UCSD-AML1 (cell line): ENCODE data around the gene SPATA31C2.
"Not testable (repeated sequence)": the region's sequence is repeated elsewhere in the genome, so short reads cannot be mapped to it uniquely, and the experiment has no call there.

Experiments
- DNase-seq: peaks from one replicate; lab custom pipeline; 2025; ENCODE audit not compliant: unreplicated experiment; lab: John Stamatoyannopoulos, UW

SPATA31C2 gene

DNA sequence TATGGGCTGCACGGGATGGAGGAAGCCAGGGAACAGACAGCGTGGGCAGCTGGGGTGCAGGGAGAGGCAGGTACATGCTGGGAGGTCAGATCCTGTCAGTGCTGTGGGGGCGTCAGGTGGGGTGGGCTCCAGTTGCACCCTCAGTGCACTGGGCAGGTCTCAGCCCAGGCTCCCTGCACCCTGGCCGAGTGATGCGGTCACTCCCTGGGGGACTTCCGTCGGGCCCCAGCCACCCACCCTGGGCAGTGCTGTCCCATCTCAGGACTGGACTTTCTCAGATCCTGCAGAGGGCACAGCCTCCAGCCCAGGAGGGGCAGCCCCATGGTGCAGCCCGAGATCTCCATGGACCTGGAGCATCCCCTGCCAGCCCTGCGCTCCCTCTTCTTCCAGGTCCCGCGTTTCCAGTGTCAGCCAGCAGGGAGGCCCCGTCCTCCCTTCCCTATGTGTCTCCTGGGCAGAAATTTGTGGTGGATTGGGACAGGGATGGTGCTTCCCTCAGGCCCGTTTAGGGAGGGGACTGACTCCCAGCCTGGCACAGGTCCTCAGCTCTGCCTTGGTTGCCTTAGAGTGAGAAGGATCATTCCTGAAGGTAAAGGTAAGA, 10.5 kb downstream of the SPATA31C2 start:
- DNase-seq = not testable (repeated sequence)

DNA sequence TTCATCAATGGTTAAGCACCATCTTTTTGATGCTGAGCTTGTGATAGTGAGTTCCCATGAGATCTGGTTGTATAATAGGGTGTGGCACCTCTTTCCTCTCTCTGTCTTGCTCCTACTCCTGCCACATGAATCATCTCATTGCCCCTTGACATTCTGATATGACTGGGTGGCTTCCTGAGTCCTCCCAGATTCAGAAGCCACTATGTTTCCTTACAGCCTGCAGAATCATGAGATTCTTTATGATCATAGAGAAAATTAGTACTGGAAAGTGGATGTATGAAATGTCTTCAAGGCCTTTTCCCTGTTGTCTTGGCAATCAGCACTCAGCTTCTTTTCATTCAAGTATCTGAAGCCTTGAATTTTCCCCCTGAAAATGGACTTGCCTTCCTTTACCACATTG, 14.9 kb downstream of the SPATA31C2 start:
- not testable (repeated sequence) for DNase-seq

DNA sequence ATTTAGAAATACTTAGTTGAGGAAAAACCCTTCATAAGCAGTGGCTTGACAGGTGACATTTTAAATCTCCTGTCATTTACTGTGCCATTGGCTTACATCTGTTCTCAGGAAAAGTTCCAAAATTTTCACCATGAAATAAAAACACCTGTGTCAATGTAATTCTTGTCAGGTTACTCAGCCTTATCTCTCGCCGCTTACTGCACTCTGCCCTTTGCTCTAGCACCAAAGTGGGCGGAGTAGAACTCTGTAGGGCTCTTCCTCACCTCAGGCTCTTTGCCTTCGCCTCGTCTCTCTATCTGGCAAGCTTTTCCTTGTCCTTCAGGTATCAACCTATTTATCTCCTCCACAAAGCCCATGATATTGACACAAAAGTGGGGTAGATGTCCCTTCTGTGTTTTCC, 20.2 kb downstream of the SPATA31C2 start:
- not testable (repeated sequence) for DNase-seq

DNA sequence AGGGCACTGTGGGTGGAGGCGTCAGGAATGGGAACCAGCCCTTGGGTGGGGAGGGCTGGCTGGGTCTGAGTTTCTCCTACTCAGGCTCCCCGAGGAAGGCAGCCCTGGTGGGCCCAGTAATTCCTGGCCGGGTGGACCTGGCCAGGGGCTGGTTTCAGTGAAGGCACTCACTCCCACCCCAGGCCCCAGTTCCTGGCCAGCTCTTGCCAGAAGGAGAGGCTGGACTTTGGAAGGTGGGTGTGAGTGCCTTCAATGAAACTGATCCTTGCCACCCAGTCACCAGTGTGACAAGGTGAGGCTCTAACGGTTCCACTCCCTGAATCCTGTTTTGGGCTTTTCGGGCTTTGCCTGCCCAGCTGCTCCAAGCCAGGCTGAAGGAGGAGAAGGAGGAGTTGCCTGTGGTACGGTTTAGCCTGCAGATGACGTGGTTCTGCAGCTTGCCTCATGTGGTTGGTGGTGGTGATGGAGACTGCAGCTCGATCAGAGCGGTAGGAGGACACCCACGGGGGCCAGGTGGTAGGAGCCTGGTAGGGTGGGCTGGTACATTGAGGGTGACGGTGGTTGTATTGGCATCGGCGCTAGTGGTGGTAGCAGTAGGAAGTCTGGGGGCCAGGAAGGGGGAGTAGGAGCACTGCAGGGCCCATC, 23.2 kb downstream of the SPATA31C2 start:
- DNase-seq = not testable (repeated sequence)

DNA sequence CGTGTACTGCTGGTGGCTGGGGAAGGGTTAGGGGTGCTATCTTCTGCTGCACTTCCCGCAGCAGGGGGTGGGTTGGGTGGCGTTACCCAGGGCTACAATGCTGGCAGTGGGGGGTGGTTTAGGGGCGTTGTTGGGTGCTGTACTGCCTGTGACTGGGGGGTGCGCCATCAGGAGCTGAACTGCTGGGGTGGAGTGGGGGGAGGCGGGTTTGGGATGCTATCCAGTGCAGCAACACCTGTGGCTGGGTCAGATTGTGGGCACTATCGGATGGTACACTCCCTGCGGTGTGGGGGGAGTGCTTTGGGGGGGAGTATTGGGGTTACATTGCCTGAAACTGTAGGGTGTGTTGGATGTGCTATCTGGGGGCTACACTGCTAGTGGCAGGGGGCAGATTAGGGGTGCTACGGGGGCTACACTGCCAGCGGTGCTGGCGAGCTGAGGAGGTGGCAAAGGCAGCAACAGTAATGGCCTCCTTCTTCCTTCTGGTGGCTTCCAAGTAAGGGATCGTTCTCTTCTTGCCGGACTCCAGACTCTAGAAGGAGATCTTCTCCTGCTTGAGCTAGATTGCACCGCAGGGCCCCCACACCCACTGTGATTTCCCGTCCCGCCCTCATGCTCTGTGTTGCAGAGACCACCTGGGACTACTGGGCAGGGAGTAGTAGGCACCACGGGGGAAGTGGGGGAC, 23.9 kb downstream of the SPATA31C2 start:
- not testable (repeated sequence) for DNase-seq

DNA sequence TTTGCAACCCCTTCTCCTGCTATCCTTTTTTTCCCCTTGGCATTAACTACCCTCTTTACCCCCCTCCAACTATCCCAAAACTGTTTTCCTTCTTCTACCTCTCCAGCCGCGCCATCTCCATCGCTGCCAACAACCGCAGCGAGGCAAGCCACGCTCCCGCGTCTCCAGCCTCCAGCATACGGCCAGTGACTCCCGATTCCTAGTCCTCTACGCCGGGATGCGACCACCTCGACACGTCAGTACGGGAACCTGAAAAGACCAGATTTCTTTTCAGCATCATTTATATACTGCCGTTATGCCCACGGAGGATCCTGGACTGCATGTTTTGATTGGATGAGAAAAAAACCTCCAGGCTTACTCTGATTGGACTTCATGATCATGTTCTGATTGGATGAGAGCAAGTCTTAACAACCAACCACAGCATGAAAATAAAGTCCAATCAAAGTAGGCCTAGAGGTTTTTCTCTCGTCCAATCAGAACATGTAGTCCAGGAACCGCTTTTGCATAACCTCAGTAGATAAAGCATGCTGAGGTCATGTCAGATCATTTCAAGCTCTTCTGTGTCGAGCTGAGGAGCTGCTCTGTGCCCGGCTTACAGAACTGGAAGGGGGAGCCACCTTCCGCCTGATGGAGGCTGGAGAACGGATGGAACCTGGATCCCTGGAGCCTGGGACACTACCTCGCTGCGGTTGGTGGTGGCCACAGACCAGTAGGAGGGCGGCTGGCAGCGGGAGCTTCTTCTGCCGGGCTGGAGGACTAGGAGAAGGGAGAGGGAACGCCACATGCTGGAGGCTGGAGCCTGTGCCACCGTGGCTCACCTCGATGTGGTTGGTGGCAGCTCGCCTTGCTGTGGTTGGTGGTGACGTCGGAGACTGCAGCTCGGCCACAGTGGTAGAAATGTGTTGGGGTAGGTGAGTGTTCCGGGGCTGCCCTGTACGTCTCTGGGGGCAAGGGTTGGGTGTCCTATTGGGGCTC, 24.8 kb downstream of the SPATA31C2 start:
- not testable (repeated sequence) for DNase-seq

DNA sequence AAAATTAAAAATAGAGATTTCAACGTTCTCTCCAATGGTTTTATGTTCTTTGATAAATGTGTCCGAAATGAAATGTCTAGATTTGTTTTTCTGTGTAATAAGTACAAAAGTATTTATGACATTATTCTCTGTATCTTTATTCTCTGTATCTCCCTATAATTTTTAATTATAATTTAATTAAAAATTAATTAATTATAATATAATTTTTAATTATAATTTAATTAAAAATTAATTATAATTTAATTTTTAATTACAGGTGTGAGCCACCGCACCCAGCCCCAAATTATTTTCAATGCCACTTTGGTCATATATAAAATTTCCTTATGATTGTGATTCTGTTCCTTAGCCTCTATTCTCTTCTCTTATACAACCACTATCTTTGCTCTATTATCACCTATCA, 28.2 kb downstream of the SPATA31C2 start:
- DNase-seq = no peak

DNA sequence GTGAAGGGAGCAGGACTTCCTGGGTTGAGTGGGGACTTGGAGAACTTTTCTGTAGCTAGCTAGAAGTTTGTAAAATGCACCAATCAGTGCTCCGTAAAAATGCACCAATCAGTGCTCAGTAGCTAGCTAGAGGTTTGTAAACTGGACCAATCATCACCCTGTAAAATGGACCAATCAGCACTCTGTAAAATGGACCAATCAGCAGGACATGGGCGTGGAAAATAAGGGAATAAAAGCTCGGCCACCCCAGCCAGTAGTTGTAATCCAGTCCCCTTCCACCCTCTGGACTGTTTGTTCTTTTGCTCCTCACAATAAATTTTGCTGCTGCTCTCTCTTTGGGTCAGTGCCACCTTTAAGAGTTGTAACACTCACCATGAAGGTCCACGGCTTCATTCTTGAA, 29.5 kb downstream of the SPATA31C2 start:
- no peak for DNase-seq

DNA sequence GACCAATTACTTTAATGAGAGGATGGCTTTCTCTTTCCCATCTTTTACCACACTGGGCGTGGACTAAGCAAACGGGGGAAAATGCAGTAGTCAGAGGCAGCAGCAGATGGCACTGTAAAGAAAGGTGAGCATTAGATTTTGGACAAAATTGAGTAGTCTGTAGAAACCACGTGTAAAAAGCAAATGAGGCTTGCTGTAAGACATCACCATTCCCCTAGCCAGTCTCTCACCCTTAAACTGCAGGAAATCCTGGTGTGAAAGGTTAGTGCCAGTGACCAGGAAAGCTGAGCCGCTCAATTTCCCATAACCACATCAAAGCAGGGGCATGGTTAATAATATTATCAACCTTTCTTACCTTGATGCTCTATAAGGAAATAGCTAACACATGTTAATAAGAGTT, 31.8 kb downstream of the SPATA31C2 start:
- DNase-seq = no peak

DNA sequence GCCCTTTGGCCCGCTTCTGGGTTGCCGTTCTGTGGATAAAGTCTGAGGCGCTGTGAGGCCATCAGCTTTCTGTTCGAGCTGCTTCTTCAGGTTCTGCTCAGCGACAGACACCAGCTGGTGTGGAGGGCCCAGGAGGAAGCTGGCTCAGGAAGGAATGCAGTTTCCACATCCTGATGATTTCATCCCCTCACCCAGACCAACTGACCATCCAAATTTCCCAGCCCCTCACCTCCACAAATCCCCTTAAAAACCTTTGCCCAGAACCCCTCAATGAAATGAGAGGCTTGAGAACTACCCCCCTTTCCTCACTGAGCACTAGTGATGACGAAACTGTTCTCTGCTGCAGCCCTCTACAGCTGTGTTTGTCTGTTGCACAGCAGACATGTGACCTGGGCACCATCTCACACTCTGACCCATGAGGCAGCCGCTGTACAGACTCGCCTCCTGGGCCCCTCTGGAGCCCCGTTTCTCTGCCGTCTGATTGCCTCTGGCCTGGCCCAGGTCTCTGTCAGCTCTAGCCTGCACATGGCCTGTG, 45.4 kb downstream of the SPATA31C2 start:
- no peak for DNase-seq

DNA sequence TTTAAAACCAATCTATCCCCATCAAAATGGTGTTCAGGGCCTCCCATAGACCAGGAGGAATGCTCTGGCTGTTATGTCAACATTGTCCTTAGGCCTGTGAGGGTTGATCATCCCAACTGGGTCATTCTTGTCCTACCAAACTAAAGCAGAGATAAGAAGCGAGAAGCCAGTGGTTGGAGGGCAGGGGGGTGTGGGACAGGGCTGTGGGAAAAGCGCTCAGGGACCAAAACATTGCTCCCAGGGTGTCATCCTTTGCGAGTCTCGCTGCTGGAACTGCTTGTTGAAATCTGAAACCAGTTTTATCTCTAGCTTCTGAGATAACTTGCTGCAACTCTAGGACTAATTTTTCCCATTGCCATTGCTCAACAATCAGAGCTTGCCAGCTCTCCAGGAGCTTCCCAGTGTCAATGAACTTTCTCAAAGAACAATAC, 48.1 kb downstream of the SPATA31C2 start:
- DNase-seq = no peak

DNA sequence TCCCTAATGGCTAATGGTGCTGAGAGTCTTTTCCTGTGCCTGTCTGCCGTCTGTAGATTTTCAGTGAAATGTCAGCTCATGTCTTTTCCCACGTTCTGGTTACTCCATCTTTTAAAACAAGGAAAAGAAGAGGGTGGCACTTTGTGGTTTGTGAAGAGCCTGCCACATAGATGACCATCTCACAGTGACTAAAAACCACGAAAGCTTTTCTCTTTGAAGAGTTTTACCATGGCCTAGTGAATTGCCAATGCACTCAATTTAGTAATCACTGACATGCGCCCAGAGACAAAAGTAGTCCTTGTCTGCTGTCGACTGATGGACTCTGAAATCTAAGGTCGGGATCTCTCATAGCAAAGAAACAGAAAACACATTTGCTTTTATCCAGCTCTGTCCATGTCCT, 50.4 kb downstream of the SPATA31C2 start:
- DNase-seq = no peak

DNA sequence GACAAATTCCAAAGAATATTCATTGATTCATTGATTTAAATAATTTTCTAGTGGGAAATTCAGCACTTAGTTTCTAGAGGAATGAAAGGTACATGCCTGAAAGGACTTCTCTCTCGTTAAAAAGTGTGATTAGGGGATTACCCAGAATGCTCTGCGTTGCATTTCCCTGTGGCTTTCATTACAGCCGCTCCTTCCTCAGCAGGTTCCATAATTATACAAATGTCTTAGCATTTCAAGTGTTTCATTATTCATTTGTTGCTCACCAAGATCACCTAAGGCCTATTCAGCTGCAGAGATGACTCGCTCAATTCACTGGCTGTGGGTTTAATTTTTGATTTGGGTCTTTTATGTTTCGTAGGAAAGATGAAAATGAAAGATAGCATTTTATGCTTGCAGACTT, 52.8 kb downstream of the SPATA31C2 start:
- no peak for DNase-seq

DNA sequence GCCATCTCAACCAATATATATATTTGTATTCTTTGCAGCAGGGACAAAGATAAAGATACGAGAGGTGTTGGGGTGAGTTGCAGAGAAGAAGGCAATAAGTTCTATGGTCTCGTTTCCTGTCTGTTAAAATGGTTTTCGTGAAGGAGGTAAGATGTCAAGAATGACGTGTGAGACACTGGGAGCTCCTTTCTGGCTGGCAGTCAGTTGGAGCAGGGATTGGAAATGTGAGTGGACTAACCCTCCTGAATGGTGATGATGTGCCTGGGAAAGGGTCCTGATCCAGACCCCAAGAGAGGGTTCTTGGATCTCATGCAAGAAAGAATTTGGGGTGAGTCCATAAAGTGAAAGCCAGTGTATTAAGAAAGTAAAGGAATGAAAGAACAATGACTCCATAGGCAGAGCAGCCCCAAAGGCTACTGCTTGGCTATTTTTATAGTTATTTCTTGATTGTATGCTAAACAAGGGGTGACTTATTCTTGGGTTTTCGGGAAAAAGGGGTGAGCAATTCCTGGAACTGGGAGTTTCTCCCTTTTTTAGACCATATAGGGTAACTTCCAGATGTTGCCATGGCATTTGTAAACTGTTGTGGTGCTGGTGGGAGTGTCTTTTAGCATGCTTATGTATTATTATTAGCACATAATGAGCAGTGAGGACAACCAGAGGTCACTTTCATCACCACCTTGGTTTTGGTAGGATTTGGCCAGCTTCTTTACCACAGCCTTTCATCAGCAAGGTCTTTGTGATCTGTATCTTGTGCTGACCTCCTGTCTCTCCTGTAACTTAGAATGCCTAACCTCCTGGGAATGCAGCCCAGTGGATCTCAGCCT, 53.7 kb downstream of the SPATA31C2 start:
- no peak for DNase-seq
